HG03558 (cell line): ENCODE data around the gene TMEM182.

Experiments used
- ATAC-seq: cut with Tn5 transposase; IDR thresholded peaks from one replicate; pipeline ENCODE4 v1.9.1; 2021; ENCODE audit warnings: moderate number of reproducible peaks; ENCODE audit not compliant: unreplicated experiment; ENCODE audit errors: extremely low read depth

TMEM182 gene

DNA sequence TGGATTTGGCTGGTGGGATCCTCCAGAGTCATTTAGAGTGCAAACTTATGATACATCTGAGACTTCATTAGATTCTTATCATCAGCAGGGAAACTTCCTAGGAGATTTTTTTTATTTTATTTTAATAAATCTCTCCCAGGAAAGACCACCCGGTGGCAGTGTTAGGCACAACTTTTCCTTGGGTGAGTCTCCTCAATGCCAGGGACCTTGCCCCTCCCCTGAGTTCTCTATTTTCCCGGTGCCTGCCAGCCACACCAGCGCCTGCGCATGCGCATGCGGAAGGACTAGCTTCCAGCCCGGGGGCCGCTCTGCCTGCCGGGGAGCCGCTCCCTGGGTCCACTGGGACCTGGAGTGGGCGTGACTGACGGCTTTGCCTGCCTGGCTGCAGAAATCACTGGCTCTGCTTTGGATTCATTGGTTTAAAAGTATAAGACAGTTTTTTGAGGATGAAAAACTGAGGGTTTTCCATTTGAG is 86.6 kb downstream of the TMEM182 start:
- no peak for ATAC-seq

DNA sequence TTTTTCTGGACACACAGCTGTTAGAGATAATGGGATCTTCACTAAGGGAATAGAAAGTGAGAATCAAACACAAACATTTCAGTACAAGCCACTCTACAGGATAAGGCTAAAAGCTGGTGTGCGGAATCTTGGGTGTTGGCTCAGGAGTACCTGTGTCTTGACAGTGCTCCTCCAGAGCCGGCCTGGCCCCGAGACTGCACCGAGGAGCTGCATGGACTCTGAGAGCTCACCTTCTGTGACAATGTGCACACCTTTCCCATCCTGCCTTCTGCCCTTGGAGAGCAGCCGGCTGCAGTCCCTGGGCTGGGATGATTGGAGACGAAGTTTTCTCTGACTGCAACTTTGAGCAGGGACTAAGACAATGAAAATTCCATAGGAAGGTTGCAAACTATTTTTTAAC is 89.1 kb downstream of the TMEM182 start:
- no peak for ATAC-seq

DNA sequence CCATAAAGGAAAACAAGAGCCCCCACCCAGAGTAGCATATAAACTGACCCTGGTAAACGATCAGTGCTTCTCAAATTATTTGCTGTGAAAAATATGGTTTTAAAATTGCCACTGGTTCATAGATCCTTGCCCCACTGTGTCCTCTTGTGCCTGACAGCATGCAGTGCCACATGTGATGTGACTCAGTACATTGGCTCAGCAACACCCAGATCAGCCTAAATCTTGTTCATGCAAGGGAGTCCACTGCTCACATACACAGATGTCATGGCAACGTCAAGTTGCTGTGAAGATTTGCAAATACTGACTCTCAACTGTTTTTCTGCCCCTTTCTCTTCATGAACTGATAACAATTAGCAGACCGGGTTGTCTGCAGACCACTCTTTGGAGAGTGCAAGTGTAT is 91.0 kb downstream of the TMEM182 start:
- ATAC-seq = no peak
